Erythroblast (primary cell): ENCODE measurements around the gene POLR2H.

Experiments used
- GATA1 ChIP-seq: IDR thresholded peaks from 2 replicates; pipeline ENCODE4 v1.6.1; 2011; ENCODE audit warnings: low read depth, mild to moderate bottlenecking, control low read depth, low read length, moderate library complexity
- POLR2A ChIP-seq: IDR thresholded peaks from 2 replicates; pipeline ENCODE4 v1.6.1; 2011; ENCODE audit warnings: mild to moderate bottlenecking, low read length

DNA sequence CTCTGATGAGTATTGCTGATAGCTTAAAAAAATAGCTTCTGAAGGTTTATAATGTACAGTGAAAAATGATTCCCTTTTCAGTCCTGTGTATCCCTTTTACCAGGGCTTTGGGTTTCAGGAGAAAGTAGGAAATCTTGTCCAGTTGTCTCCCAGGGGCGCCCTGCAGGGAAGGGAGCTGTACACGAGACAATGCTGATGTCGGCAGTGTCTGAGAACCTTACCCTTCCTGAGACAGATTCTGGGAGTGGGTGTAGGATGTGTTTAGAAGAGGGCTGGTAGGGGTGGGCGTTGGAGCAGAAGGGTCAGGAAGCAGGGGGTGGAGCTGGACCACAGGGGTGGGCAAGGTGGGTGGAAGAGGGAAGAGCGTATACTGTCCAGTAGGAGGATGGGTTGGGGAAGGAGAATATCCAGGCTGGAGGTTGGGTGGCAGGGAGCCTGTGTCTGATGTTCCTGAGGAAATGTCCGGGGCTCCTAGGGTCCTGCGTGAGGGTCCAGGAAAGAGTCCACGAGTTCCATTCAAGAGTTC lies 10.8 kb downstream of the POLR2H start:
- TF ChIP-seq POLR2A (no peak), GATA1 (no peak)
